ENCODE results near the gene MAGEH1.
"Not testable (repeated sequence)": the region's sequence is repeated elsewhere in the genome, so short reads cannot be mapped to it uniquely, and the experiment has no call there.

The MAGEH1 gene

GRCh38 chrX:55451990-55452832 lies at the start of gene MAGEH1:
MAGEH1 (plus strand) TSS chrX:55452127; CDS start chrX:55452375, 248 bp downstream.
- DNase-seq, result peak; percentile 64

GRCh38 chrX:55427079-55427478 lies 24.8 kb upstream of the MAGEH1 start:
- not testable (repeated sequence) for DNase-seq

GRCh38 chrX:55443468-55443867 lies 8.5 kb upstream of the MAGEH1 start:
- DNase-seq, result not testable (repeated sequence)

GRCh38 chrX:55450259-55450658 lies 1.7 kb upstream of the MAGEH1 start:
- DNase-seq, result no peak

- DNase-seq, result no peak
These were observed 786 bp upstream of the MAGEH1 start for GRCh38 chrX:55451141-55451540.

GRCh38 chrX:55451626-55451989 lies 319 bp upstream of the MAGEH1 start:
- no peak for DNase-seq

GRCh38 chrX:55452833-55453124 lies 852 bp downstream of the MAGEH1 start:
- no peak for DNase-seq

GRCh38 chrX:55455708-55456107 lies 3.8 kb downstream of the MAGEH1 start:
- DNase-seq, result not testable (repeated sequence)

GRCh38 chrX:55459426-55459825 lies 7.5 kb downstream of the MAGEH1 start:
- DNase-seq, result not testable (repeated sequence)

- DNase-seq, result not testable (repeated sequence)
These were observed 8.0 kb downstream of the MAGEH1 start for GRCh38 chrX:55459926-55460325.

- not testable (repeated sequence) for DNase-seq
These were observed 12.1 kb downstream of the MAGEH1 start for GRCh38 chrX:55464050-55464449.

GRCh38 chrX:55465108-55465507 lies 13.2 kb downstream of the MAGEH1 start:
- not testable (repeated sequence) for DNase-seq

- not testable (repeated sequence) for DNase-seq
These were observed 13.9 kb downstream of the MAGEH1 start for GRCh38 chrX:55465791-55466190.

- DNase-seq, result not testable (repeated sequence)
These were observed 28.0 kb downstream of the MAGEH1 start for GRCh38 chrX:55479956-55480355.

GRCh38 chrX:55480390-55481062 lies 28.6 kb downstream of the MAGEH1 start:
- no peak for DNase-seq

GRCh38 chrX:55484948-55485347 lies 33.0 kb downstream of the MAGEH1 start:
- DNase-seq, result no peak

GRCh38 chrX:55486736-55487135 lies 34.8 kb downstream of the MAGEH1 start:
- no peak for DNase-seq

- no peak for DNase-seq
These were observed 35.2 kb downstream of the MAGEH1 start for GRCh38 chrX:55487143-55487542.

GRCh38 chrX:55488006-55488592 lies 36.2 kb downstream of the MAGEH1 start:
- DNase-seq, result no peak

- peak; percentile 46 for DNase-seq
These were observed 36.8 kb downstream of the MAGEH1 start for GRCh38 chrX:55488593-55489313.

GRCh38 chrX:55489314-55490009 lies 37.5 kb downstream of the MAGEH1 start, which contains the start of gene USP51:
USP51 (minus strand) TSS chrX:55489848; CDS start chrX:55488939, 909 bp downstream.
- DNase-seq, result peak; percentile 46

- DNase-seq, result no peak
These were observed 38.2 kb downstream of the MAGEH1 start for GRCh38 chrX:55490121-55490520.

GRCh38 chrX:55490974-55491373 lies 39.0 kb downstream of the MAGEH1 start:
- DNase-seq, result no peak

Measured in GDM1 (cell line).